Measurements from ENCODE around the gene NR1I3. TPM values are rescaled to one million over a fixed set of nuclear protein-coding genes. Genes with fewer than 3 reads are reported as not detected.
A peak's percentile ranks its signal among the peaks of the same experiment; 100 is the strongest.

Gene NR1I3
- total and polyA plus RNA-seq, 2 experiments from 2014 or later: 0.50 TPM; not detected in 1

GRCh38 chr1:161285113-161285512 is 47.1 kb upstream of the NR1I3 start:
- H3K4me3 ChIP-seq: no peak overlapping the region
- Mint-ChIP-seq H3K9me3 (peaks cover 9% of the 10 kb centered on the region; the same call in 2 of the 3 replicates), H3K27ac (no peak overlapping the region), H3K27me3 (ENCODE audit: insufficient read depth, low read depth, poor library complexity) (no peaks in the 10 kb centered on the region), H3K36me3 (ENCODE audit: low read depth) (peaks cover 6% of the 10 kb centered on the region), H3K4me3 (no peak overlapping the region), H3K4me1 (peaks cover 10% of the 10 kb centered on the region)
- H3K36me3 ChIP-seq (ENCODE audit: insufficient read depth): no peaks in the 10 kb centered on the region
- H2AFZ ChIP-seq: peak overlapping the region; percentile 85
- H3K27me3 ChIP-seq (ENCODE audit: insufficient read depth): no peaks in the 10 kb centered on the region
- H3K4me1 ChIP-seq (ENCODE audit: insufficient read depth): 0 out of 2 replicates have a peak, but pooled peaks cover 7% of the 10 kb centered on the region
- H3K9me2 ChIP-seq (ENCODE audit: insufficient read depth): no peaks in the 10 kb centered on the region
- no peaks in the 10 kb centered on the region for H3K79me2 ChIP-seq (replicated peaks; ENCODE audit: insufficient read depth)
- H3K27ac ChIP-seq (ENCODE audit: low read depth): peak overlapping the region; percentile 14
- DNase-seq (ENCODE audit: low spot score): no peak
- H3K4me2 ChIP-seq: 0 out of 2 replicates have a peak overlapping the region, but pooled peaks have one; percentile 39
- TF ChIP-seq NANOG (IDR thresholded peaks at IDR 0.05; ENCODE audit: borderline replicate concordance): no peak
- no peak for TF ChIP-seq ZNF114 (CRISPR knock-in tag; IDR thresholded peaks at IDR 0.05)
- TF ChIP-seq ZNF331 (CRISPR knock-in tag; IDR thresholded peaks at IDR 0.05; ENCODE audit: low read depth): no peak
- TF ChIP-seq ETS1 (IDR thresholded peaks at IDR 0.05): no peak
- TF ChIP-seq EZH2 (IDR thresholded peaks at IDR 0.05; ENCODE audit: low read depth, unreplicated experiment): no peak
- peak; percentile 74 for ATAC-seq
- H4K20me1 ChIP-seq (replicated peaks; ENCODE audit: insufficient read depth): no peaks in the 10 kb centered on the region
- H3F3A ChIP-seq (replicated peaks; ENCODE audit: low read depth): 0 out of 2 replicates have a peak, but pooled peaks cover 4% of the 10 kb centered on the region

GRCh38 chr1:161282991-161283390 is 45.0 kb upstream of the NR1I3 start:
- H3K4me3 Mint-ChIP-seq: no peak overlapping the region
- H3K4me1 ChIP-seq (ENCODE audit: insufficient read depth): 0 out of 2 replicates have a peak, but pooled peaks cover 7% of the 10 kb centered on the region
- peaks cover 6% of the 10 kb centered on the region for H3K36me3 Mint-ChIP-seq (ENCODE audit: low read depth)
- no peak overlapping the region for H3K27ac ChIP-seq (ENCODE audit: low read depth)
- peaks cover 9% of the 10 kb centered on the region; the same call in 2 of the 3 replicates for H3K9me3 Mint-ChIP-seq
- ATAC-seq (no peak), DNase-seq (ENCODE audit: low spot score) (no peak)
- H3K27me3 ChIP-seq (ENCODE audit: insufficient read depth): no peaks in the 10 kb centered on the region
- no peaks in the 10 kb centered on the region for H4K20me1 ChIP-seq (replicated peaks; ENCODE audit: insufficient read depth)
- no peak overlapping the region for H3K27ac Mint-ChIP-seq
- H3K79me2 ChIP-seq (replicated peaks; ENCODE audit: insufficient read depth): no peaks in the 10 kb centered on the region
- no peaks in the 10 kb centered on the region for H3K9me2 ChIP-seq (ENCODE audit: insufficient read depth)
- 0 out of 2 replicates have a peak, but pooled peaks cover 4% of the 10 kb centered on the region for H3F3A ChIP-seq (replicated peaks; ENCODE audit: low read depth)
- H3K4me2 ChIP-seq: no peak overlapping the region
- H3K36me3 ChIP-seq (ENCODE audit: insufficient read depth): no peaks in the 10 kb centered on the region
- H3K27me3 Mint-ChIP-seq (ENCODE audit: insufficient read depth, low read depth, poor library complexity): peaks cover 4% of the 10 kb centered on the region
- no peak for TF ChIP-seq REST (IDR thresholded peaks at IDR 0.05; ENCODE audit: unreplicated experiment)
- no peak for TF ChIP-seq POLR2AphosphoS5 (IDR thresholded peaks at IDR 0.05; ENCODE audit: low read depth)
- no peak for TF ChIP-seq CTCF (conservative IDR thresholded peaks at IDR 0.05; ENCODE audit: low read depth in 2 of 2)
- TF ChIP-seq ETS1 (IDR thresholded peaks at IDR 0.05): no peak
- no peak for TF ChIP-seq EZH2 (IDR thresholded peaks at IDR 0.05; ENCODE audit: low read depth, unreplicated experiment)
- TF ChIP-seq CREB1 (CRISPR knock-in tag; IDR thresholded peaks at IDR 0.05; ENCODE audit: low read depth): no peak
- no peak for TF ChIP-seq JUNB (IDR thresholded peaks at IDR 0.05; ENCODE audit: unreplicated experiment)
- TF ChIP-seq STAT1 (IDR thresholded peaks at IDR 0.05; ENCODE audit: unreplicated experiment): no peak
- no peak overlapping the region for H3K4me3 ChIP-seq
- H2AFZ ChIP-seq: no peak overlapping the region
- H3K4me1 Mint-ChIP-seq: peaks cover 7% of the 10 kb centered on the region

Measured in GM23338 (cell line).